ENCODE results near the gene HPS6. TPM values are rescaled to one million over a fixed set of nuclear protein-coding genes. Genes with fewer than 3 reads are reported as not detected.

The HPS6 gene
- total RNA-seq, 1 experiment from 2014 or later = 18.7 TPM

- ChIA-PET POLR2A (interaction anchor here (1.2 kb wide), 1 partner anchor 21 kb away, joined by 4 read pairs; no protein-coding TSS in a partner anchor), CTCF (interaction anchor here (0.5 to 1.6 kb wide), 4 partner anchors 15 to 297 kb away, joined by 4 read pairs; no protein-coding TSS in a partner anchor)
- Mint-ChIP-seq H3K4me3 (no peak overlapping the region), H3K9me3 (no peaks in the 10 kb centered on the region), H3K27me3 (ENCODE audit: low read depth) (no peaks in the 10 kb centered on the region), H3K4me1 (peaks cover 2% of the 10 kb centered on the region), H3K27ac (no peak overlapping the region), H3K36me3 (peaks cover 41% of the 10 kb centered on the region)
- ATAC-seq (no peak), DNase-seq (ENCODE audit: low spot score) (no peak)
- TF ChIP-seq MYBL2 (CRISPR knock-in tag; IDR thresholded peaks at IDR 0.05) = no peak
- no peak for TF ChIP-seq SMAD3 (CRISPR knock-in tag; IDR thresholded peaks at IDR 0.05; ENCODE audit: borderline replicate concordance)
Measured at GRCh38 chr10:102106998-102107397, 41.8 kb downstream of the HPS6 start.

- H3K27me3 Mint-ChIP-seq (ENCODE audit: low read depth) = no peaks in the 10 kb centered on the region
- no peak for DNase-seq (ENCODE audit: low spot score)
- H3K9me3 Mint-ChIP-seq = no peaks in the 10 kb centered on the region
- TF ChIP-seq NR3C1 (CRISPR knock-in tag; conservative IDR thresholded peaks at IDR 0.05; ENCODE audit: low read depth) (no peak), ATF2 (CRISPR knock-in tag; IDR thresholded peaks at IDR 0.05; ENCODE audit: borderline replicate concordance, low read depth) (no peak), CREM (CRISPR knock-in tag; IDR thresholded peaks at IDR 0.05) (no peak), USF2 (CRISPR knock-in tag; IDR thresholded peaks at IDR 0.05) (no peak), EMX1 (CRISPR knock-in tag; IDR thresholded peaks at IDR 0.05) (no peak)
- H3K4me1 Mint-ChIP-seq = peaks cover 20% of the 10 kb centered on the region
- ChIA-PET POLR2A (no interaction called here), CTCF (interaction anchor here (1.1 to 1.5 kb wide), 2 partner anchors 9 to 12 kb away, joined by 4 read pairs; no protein-coding TSS in a partner anchor)
- ATAC-seq = no peak
- H3K27ac Mint-ChIP-seq = 0 out of 2 replicates have a peak overlapping the region, but pooled peaks have one; percentile 26
- H3K36me3 Mint-ChIP-seq = peaks cover 39% of the 10 kb centered on the region
- H3K4me3 Mint-ChIP-seq = no peak overlapping the region
Measured at GRCh38 chr10:102109166-102110116, 44.3 kb downstream of the HPS6 start.

- Mint-ChIP-seq H3K27ac (no peak overlapping the region), H3K36me3 (peaks cover 39% of the 10 kb centered on the region), H3K27me3 (ENCODE audit: low read depth) (no peaks in the 10 kb centered on the region), H3K9me3 (no peaks in the 10 kb centered on the region), H3K4me1 (peaks cover 35% of the 10 kb centered on the region), H3K4me3 (no peak overlapping the region)
- no peak for DNase-seq (ENCODE audit: low spot score)
- ATAC-seq = no peak
- ChIA-PET CTCF (interaction anchor here (0.6 to 2.7 kb wide), 7 partner anchors 10 to 101 kb away, joined by 3 to 16 read pairs (median 6); partner anchors contain the start of gene NOLC1), POLR2A (interaction anchor here (1.0 kb wide), 1 partner anchor 21 kb away, joined by 3 read pairs; the partner anchor contains the start of gene PPRC1)
- no peak for TF ChIP-seq ZNF138 (CRISPR knock-in tag; conservative IDR thresholded peaks at IDR 0.05)
- TF ChIP-seq ZNF671 (CRISPR knock-in tag; IDR thresholded peaks at IDR 0.05) = no peak
- no peak for TF ChIP-seq NFE2L1 (CRISPR knock-in tag; IDR thresholded peaks at IDR 0.05)
- TF ChIP-seq SOX15 (CRISPR knock-in tag; IDR thresholded peaks at IDR 0.05) = no peak
Measured at GRCh38 chr10:102111276-102111675, 46.1 kb downstream of the HPS6 start.

GRCh38 chr10:102112210-102112817, 47.2 kb downstream of the HPS6 start:
- H3K4me3 Mint-ChIP-seq = peak overlapping the region; percentile 88; the same call in 1 of the 2 replicates
- no peak for DNase-seq (ENCODE audit: low spot score)
- peak; percentile 28 for ATAC-seq
- H3K4me1 Mint-ChIP-seq = peaks cover 45% of the 10 kb centered on the region
- H3K27me3 Mint-ChIP-seq (ENCODE audit: low read depth) = no peaks in the 10 kb centered on the region
- CTCF ChIA-PET = interaction anchor here (0.6 to 2.7 kb wide), 15 partner anchors 9 to 271 kb away, joined by 3 to 16 read pairs (median 6); partner anchors contain the start of genes NOLC1 and PPRC1
- H3K27ac Mint-ChIP-seq = no peak overlapping the region
- POLR2A ChIA-PET = interaction anchor here (0.5 to 1.0 kb wide), 3 partner anchors 20 to 272 kb away, joined by 3 read pairs; partner anchors contain the start of gene PPRC1
- H3K36me3 Mint-ChIP-seq = peaks cover 39% of the 10 kb centered on the region
- H3K9me3 Mint-ChIP-seq = no peaks in the 10 kb centered on the region
- TF ChIP-seq FOXK1 (CRISPR knock-in tag; IDR thresholded peaks at IDR 0.05) (no peak), PRRX2 (CRISPR knock-in tag; IDR thresholded peaks at IDR 0.05) (no peak), CBFB (CRISPR knock-in tag; IDR thresholded peaks at IDR 0.05; ENCODE audit: low read depth) (no peak), ZNF281 (CRISPR knock-in tag; IDR thresholded peaks at IDR 0.05) (no peak), PREB (CRISPR knock-in tag; IDR thresholded peaks at IDR 0.05; ENCODE audit: borderline replicate concordance) (no peak), ERG (CRISPR knock-in tag; IDR thresholded peaks at IDR 0.05) (no peak), USF1 (CRISPR knock-in tag; IDR thresholded peaks at IDR 0.05) (no peak), ZNF671 (CRISPR knock-in tag; IDR thresholded peaks at IDR 0.05) (no peak)

Data from WTC11 (cell line).